Erythroblast (primary cell): Measurements from ENCODE around the gene HSPBP1.
A peak's percentile ranks its signal among the peaks of the same experiment; 100 is the strongest.

ENCODE experiments used
- DNase-seq, 2 experiments: peaks; one replicate each; lab custom pipeline; 2025; lab: John Stamatoyannopoulos, UW
- GATA1 ChIP-seq: IDR thresholded peaks from 2 replicates; pipeline ENCODE4 v1.6.1; 2011; ENCODE audit warnings: low read depth, mild to moderate bottlenecking, control low read depth, low read length, moderate library complexity
- POLR2A ChIP-seq: IDR thresholded peaks from 2 replicates; pipeline ENCODE4 v1.6.1; 2011; ENCODE audit warnings: mild to moderate bottlenecking, low read length

Gene HSPBP1

GRCh38 chr19:55252760-55253663 lies 26.9 kb downstream of the HSPBP1 start:
- DNase-seq = no peak
- TF ChIP-seq GATA1 (no peak), POLR2A (no peak)

- TF ChIP-seq POLR2A = no peak
- TF ChIP-seq GATA1 = no peak
- DNase-seq = peak in 1 of 2 experiments; percentile 44
Observed at GRCh38 chr19:55251341-55252081, 28.4 kb downstream of the HSPBP1 start.

- no peak for TF ChIP-seq GATA1
- no peak for TF ChIP-seq POLR2A
- DNase-seq = no peak
Observed at GRCh38 chr19:55250262-55251036, 29.5 kb downstream of the HSPBP1 start.

GRCh38 chr19:55249841-55250240 lies 30.1 kb downstream of the HSPBP1 start:
- no peak for DNase-seq
- no peak for TF ChIP-seq GATA1
- TF ChIP-seq POLR2A = no peak

GRCh38 chr19:55248704-55249103 lies 31.2 kb downstream of the HSPBP1 start:
- TF ChIP-seq GATA1 (no peak), POLR2A (no peak)
- no peak for DNase-seq

- no peak for DNase-seq
- no peak for TF ChIP-seq POLR2A
- TF ChIP-seq GATA1 = no peak
Observed at GRCh38 chr19:55248166-55248675, 31.7 kb downstream of the HSPBP1 start.

- TF ChIP-seq POLR2A (no peak), GATA1 (no peak)
- DNase-seq = no peak
Observed at GRCh38 chr19:55247621-55248099, 32.2 kb downstream of the HSPBP1 start.

GRCh38 chr19:55246462-55247451 lies 33.2 kb downstream of the HSPBP1 start:
- DNase-seq = no peak
- TF ChIP-seq GATA1 = no peak
- TF ChIP-seq POLR2A = no peak

GRCh38 chr19:55245236-55245904 lies 34.5 kb downstream of the HSPBP1 start:
- no peak for DNase-seq
- TF ChIP-seq GATA1 = no peak

GRCh38 chr19:55244004-55244680 lies 35.8 kb downstream of the HSPBP1 start:
- TF ChIP-seq POLR2A (no peak), GATA1 (no peak)
- no peak for DNase-seq

- TF ChIP-seq GATA1 (no peak), POLR2A (no peak)
- DNase-seq = no peak
Observed at GRCh38 chr19:55242517-55242916, 37.4 kb downstream of the HSPBP1 start.

GRCh38 chr19:55241935-55242464 lies 37.9 kb downstream of the HSPBP1 start:
- TF ChIP-seq GATA1 (no peak), POLR2A (no peak)

More at GRCh38 chr19:55241935-55242464, 37.9 kb downstream of the HSPBP1 start:
- no peak for DNase-seq
